PC-9 (cell line): Measurements from ENCODE around the gene ASB3. TPM values are rescaled to one million over a fixed set of nuclear protein-coding genes. Genes with fewer than 3 reads are reported as not detected.
"Not testable (repeated sequence)": the region's sequence is repeated elsewhere in the genome, so short reads cannot be mapped to it uniquely, and the experiment has no call there.

Experiments used
- Bru-seq: library from RNA; stranded (reverse); fragments of 400-500 nt; gene quantifications from one replicate; lab custom pipeline; 2021; lab: Mats Ljungman, UMichigan
- BruChase-seq, 2 experiments: library from RNA; stranded (reverse); fragments of 400-500 nt; gene quantifications; one replicate each; lab custom pipeline; 2021; lab: Mats Ljungman, UMichigan
- BruUV-seq: library from RNA; stranded (reverse); fragments of 400-500 nt; replicated peaks from 2 replicates; lab custom pipeline; 2021; lab: Mats Ljungman, UMichigan
- CTCF ChIA-PET: fragments of 300-600 bp; sonication (Branson Sonifier 250); formaldehyde crosslinking; loops from one replicate; lab custom pipeline; 2022; ENCODE audit warnings: antibody characterized with exemption; lab: Charles Lee
- POLR2A ChIA-PET: fragments of 300-600 bp; sonication (Branson Sonifier 250); formaldehyde crosslinking; loops from one replicate; lab custom pipeline; 2022; ENCODE audit warnings: antibody characterized with exemption; ENCODE audit not compliant: unreplicated experiment; lab: Charles Lee
- DNase-seq, 2 experiments: peaks; one replicate each; pipeline versions ENCODE4 v3.0.0 to v3.0.0-alpha.2; 2015 to 2022; ENCODE audit warnings: mixed read lengths in 1 of 2
- H2AFZ ChIP-seq: fragments of 200-600 bp; sonication (generic); 2 replicates; pipeline ENCODE4 v1.8.1; 2017; ENCODE audit warnings: antibody characterized with exemption
- H3F3A ChIP-seq: fragments of 200-600 bp; sonication (generic); 2 replicates; pipeline ENCODE4 v1.8.1; 2017; ENCODE audit warnings: antibody characterized with exemption, mild to moderate bottlenecking, low read depth; ENCODE audit not compliant: insufficient read depth
- H3K27ac ChIP-seq: fragments of 200-600 bp; sonication (generic); 2 replicates; pipeline ENCODE4 v1.6.1; 2016; ENCODE audit warnings: mixed run types
- H3K27me3 ChIP-seq: fragments of 200-600 bp; sonication (generic); 2 replicates; pipeline ENCODE4 v1.6.1; 2016; ENCODE audit warnings: low read depth, mixed run types; ENCODE audit not compliant: insufficient read depth
- H3K36me3 ChIP-seq: fragments of 200-600 bp; sonication (generic); 2 replicates; pipeline ENCODE4 v1.6.1; 2016; ENCODE audit warnings: low read depth, mixed run types
- H3K4me1 ChIP-seq: fragments of 200-600 bp; sonication (generic); replicated peaks from 2 replicates; pipeline ENCODE4 v1.6.1; 2016; ENCODE audit warnings: mixed run types; ENCODE audit not compliant: insufficient read depth
- H3K4me2 ChIP-seq: fragments of 200-600 bp; sonication (generic); 2 replicates; pipeline ENCODE4 v1.6.1; 2017; ENCODE audit warnings: mixed run types
- H3K4me3 ChIP-seq: fragments of 200-600 bp; sonication (generic); 2 replicates; pipeline ENCODE4 v1.6.1; 2016; ENCODE audit warnings: mixed run types
- H3K79me2 ChIP-seq: fragments of 200-600 bp; sonication (generic); 2 replicates; pipeline ENCODE4 v1.6.1; 2017; ENCODE audit warnings: low read depth, mixed run types
- H3K9me2 ChIP-seq: fragments of 200-600 bp; sonication (generic); 2 replicates; pipeline ENCODE4 v1.8.1; 2017; ENCODE audit warnings: mild to moderate bottlenecking; ENCODE audit not compliant: insufficient read depth
- H3K9me3 ChIP-seq: fragments of 200-600 bp; sonication (generic); 2 replicates; pipeline ENCODE4 v1.8.1; 2016; ENCODE audit warnings: low read depth; ENCODE audit not compliant: insufficient read depth
- H4K20me1 ChIP-seq: fragments of 200-600 bp; sonication (generic); 2 replicates; pipeline ENCODE4 v1.8.1; 2017; ENCODE audit not compliant: insufficient read depth
- EZH2 ChIP-seq: fragments of 200-600 bp; sonication (generic); IDR thresholded peaks from 2 replicates; pipeline ENCODE4 v1.8.0; 2017; ENCODE audit warnings: antibody characterized with exemption, low read depth
- intact Hi-C: fragments of 100-400 bp; cut with micrococcal nuclease; formaldehyde crosslinking; loops from one replicate; pipeline ENCODE4 v1.10.0; 2022; ENCODE audit not compliant: unreplicated experiment
- long read RNA-seq: library from polyadenylated mRNA; stranded (forward); transcript quantifications from one replicate; pipeline ENCODE4 v2.0.0, GENCODE V29; 2022
- total RNA-seq: library from RNA; stranded (reverse); gene quantifications from 2 replicates; pipeline ENCODE4 v1.2.3, GENCODE V29; 2021
- TF ChIP-seq, protein P1 (sequence below): fragments of 200-600 bp; sonication (generic); conservative IDR thresholded peaks from 2 replicates; pipeline ENCODE4 v1.6.1; 2017; ENCODE audit warnings: mixed run types, antibody characterized with exemption, mild to moderate bottlenecking, moderate library complexity

Gene ASB3
- total RNA-seq (22.0 and 27.7 TPM in 2 replicates), Bru-seq, nascent RNA (percentile 66 among the genes with signal in this experiment), BruChase-seq, experiment 1, labeled RNA remaining after a 2-hour chase (percentile 81 among the genes with signal in this experiment), BruChase-seq, experiment 2, labeled RNA remaining after a 6-hour chase (percentile 82 among the genes with signal in this experiment)
- long read RNA-seq, transcript ASB3-201 (10 exons, 2,214 nt): major isoform, 39 of 51 reads
- long read RNA-seq, partial matches to known transcripts: 1 of 51 reads
- long read RNA-seq, other reads (novel, unspliced or antisense): 8 of 51 reads

DNA sequence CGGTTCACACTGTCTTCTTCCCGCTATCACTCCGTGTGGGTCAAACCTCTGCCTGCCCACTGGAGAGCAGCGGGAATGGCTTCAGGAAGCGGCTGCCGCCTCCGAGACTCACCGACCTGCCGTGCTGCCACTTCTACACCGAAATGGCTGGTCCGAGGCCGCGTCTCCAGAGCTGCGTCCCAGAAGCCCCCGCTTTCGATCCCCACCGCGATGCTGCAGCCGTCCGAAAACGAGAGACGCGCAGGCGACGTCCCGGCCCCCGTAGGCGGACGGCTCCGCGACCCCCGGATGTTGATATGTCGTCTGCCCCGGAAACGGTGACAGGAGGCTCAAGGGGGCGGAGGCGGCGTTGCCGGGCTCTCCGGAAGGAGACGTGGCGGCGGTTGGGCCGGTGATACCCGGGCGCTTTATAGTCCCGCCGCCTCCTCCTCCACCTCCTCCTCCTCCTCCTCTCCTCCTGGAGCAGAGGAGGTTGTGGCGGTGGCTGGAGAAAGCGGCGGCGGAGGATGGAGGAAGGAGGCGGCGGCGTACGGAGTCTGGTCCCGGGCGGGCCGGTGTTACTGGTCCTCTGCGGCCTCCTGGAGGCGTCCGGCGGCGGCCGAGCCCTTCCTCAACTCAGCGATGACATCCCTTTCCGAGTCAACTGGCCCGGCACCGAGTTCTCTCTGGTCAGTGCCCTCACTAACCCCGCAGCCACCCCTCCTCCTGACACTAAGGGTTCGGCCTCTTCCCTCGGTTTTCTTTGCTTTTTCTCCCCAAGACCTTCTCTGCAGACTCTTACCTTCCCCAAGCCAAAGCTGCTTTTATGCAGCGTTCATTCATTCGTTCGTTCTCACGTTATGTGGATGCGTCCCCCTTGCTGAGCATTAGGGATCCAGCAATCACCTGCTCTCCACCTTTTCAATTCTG lies at the start of gene ASB3, which contains the start of gene ERLEC1:
Gene ASB3 (minus strand): TSS at position 249 of the 909 bp plus-strand sequence. CDS start 21,381 bp downstream, outside the sequence.
Gene ERLEC1 (plus strand): TSS at position 340 of the 909 bp plus-strand sequence. CDS start 167 bp downstream, at position 507.
- H3K27me3 ChIP-seq: no peaks in the 10 kb centered on the region
- 0 out of 2 replicates have a peak, but pooled peaks cover 2% of the 10 kb centered on the region for H3K36me3 ChIP-seq
- peak within 1 kb of the TSS; percentile 88 for H3K4me3 ChIP-seq
- intact Hi-C loops: loop anchor here (10.0 kb wide), 1 partner anchor 918 kb away; no protein-coding TSS in a partner anchor
- no peaks in the 10 kb centered on the region for H3K9me2 ChIP-seq
- DNase-seq: peak; percentile 73 to 85
- peaks cover 18% of the 10 kb centered on the region; the same call in 1 of the 2 replicates for H3F3A ChIP-seq
- no peaks in the 10 kb centered on the region for H3K9me3 ChIP-seq
- no peak for TF ChIP-seq EZH2
- H3K4me2 ChIP-seq: peak within 1 kb of the TSS; percentile 95
- POLR2A ChIA-PET: no interaction called here
- peak within 1 kb of the TSS; percentile 51 for H3K27ac ChIP-seq
- peaks cover 26% of the 10 kb centered on the region for H3K4me1 ChIP-seq
- peaks cover 14% of the 10 kb centered on the region for H4K20me1 ChIP-seq
- CTCF ChIA-PET: no interaction called here
- H3K79me2 ChIP-seq: peaks cover 95% of the 10 kb centered on the region
- H2AFZ ChIP-seq: peak within 1 kb of the TSS; percentile 93
- BruUV-seq: no TSS peak

GRCh38 chr2:53829980-53830290 lies 43.2 kb upstream of the ASB3 start:
- H3K9me2 ChIP-seq, POLR2A ChIA-PET, H3K27me3 ChIP-seq, H4K20me1 ChIP-seq, BruUV-seq, H3K4me2 ChIP-seq, H3K4me3 ChIP-seq, H3K79me2 ChIP-seq, H2AFZ ChIP-seq, intact Hi-C loops, DNase-seq, H3K4me1 ChIP-seq, H3K36me3 ChIP-seq, H3K27ac ChIP-seq, CTCF ChIA-PET, H3K9me3 ChIP-seq, H3F3A ChIP-seq: not testable (repeated sequence)

DNA sequence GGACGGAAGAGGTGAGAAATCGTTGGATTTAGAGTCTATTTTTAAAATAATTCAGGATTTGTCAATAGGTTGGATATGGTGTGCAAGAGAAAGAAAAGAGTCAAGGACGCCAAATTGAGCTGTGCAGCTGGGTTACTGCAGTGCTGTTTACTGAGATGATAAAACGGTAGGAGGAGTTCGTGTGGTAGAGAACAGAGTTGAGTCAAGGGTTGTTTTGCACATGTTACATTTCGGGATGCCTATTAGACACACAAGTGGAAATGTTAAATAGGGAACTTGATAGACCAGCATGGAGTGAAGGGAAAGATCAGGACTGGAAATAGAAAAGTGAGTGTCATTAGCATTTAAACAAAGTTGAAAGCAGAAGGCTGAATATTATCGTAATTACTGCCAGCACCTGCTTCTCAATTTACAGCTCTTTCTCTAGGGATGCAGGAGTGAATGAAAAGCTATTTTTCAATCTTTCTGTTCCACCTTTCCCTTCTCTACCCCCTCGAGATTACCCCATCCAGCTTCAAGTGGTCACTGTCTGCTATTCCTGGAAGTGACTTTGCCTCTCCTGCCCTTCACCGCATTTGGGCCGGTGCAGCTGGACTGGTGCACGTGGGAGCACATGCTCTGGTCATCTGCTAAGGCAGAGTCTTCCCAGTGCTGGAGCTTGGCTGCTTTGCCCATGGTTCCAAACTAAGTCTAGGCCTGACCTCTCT lies 42.7 kb upstream of the ASB3 start:
- TF ChIP-seq EZH2: no peak
- TF ChIP-seq, protein P1, sequence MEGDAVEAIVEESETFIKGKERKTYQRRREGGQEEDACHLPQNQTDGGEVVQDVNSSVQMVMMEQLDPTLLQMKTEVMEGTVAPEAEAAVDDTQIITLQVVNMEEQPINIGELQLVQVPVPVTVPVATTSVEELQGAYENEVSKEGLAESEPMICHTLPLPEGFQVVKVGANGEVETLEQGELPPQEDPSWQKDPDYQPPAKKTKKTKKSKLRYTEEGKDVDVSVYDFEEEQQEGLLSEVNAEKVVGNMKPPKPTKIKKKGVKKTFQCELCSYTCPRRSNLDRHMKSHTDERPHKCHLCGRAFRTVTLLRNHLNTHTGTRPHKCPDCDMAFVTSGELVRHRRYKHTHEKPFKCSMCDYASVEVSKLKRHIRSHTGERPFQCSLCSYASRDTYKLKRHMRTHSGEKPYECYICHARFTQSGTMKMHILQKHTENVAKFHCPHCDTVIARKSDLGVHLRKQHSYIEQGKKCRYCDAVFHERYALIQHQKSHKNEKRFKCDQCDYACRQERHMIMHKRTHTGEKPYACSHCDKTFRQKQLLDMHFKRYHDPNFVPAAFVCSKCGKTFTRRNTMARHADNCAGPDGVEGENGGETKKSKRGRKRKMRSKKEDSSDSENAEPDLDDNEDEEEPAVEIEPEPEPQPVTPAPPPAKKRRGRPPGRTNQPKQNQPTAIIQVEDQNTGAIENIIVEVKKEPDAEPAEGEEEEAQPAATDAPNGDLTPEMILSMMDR: no peak
- CTCF ChIA-PET: no interaction called here
- Histone ChIP-seq H3K4me3 (no peak overlapping the region), H3K79me2 (no peaks in the 10 kb centered on the region), H3K9me3 (no peaks in the 10 kb centered on the region), H3K9me2 (no peaks in the 10 kb centered on the region), H3K27ac (no peak overlapping the region), H3K27me3 (no peaks in the 10 kb centered on the region), H3K36me3 (no peaks in the 10 kb centered on the region), H2AFZ (no peak overlapping the region), H4K20me1 (no peaks in the 10 kb centered on the region; the same call in 1 of the 2 replicates), H3K4me2 (no peak overlapping the region), H3F3A (peaks cover 9% of the 10 kb centered on the region; the same call in 1 of the 2 replicates), H3K4me1 (no peaks in the 10 kb centered on the region)
- no peak for DNase-seq
- BruUV-seq: no TSS peak
- intact Hi-C loops: no loop called here
- POLR2A ChIA-PET: no interaction called here
